ENCODE data around the gene SERPINA4. TPM values are rescaled to one million over a fixed set of nuclear protein-coding genes. Genes with fewer than 3 reads are reported as not detected.
"Not testable (repeated sequence)": the region's sequence is repeated elsewhere in the genome, so short reads cannot be mapped to it uniquely, and the experiment has no call there.

Gene SERPINA4
- polyA plus RNA-seq, 1 donor: 1.2 TPM

DNA sequence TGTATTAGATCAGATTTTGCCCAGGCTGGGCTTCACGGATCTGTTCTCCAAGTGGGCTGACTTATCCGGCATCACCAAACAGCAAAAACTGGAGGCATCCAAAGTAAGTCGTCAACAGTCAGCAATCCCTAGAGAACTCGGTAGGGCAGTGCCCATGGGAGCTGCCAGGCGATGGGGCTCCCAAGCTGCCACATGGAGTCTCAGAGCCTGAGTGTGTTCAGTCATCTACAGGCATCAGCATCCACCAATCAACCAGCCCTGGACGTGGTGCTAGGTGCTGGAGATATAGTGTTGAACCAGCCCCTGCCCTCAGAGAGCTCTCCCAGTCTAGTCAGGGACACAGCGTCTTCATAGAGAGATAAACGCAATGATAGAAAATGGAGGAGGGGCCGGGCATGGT lies 6.9 kb downstream of the SERPINA4 start:
- no peak for DNase-seq

GRCh38 chr14:94569381-94570001 lies 8.2 kb downstream of the SERPINA4 start:
- no peak for DNase-seq

DNA sequence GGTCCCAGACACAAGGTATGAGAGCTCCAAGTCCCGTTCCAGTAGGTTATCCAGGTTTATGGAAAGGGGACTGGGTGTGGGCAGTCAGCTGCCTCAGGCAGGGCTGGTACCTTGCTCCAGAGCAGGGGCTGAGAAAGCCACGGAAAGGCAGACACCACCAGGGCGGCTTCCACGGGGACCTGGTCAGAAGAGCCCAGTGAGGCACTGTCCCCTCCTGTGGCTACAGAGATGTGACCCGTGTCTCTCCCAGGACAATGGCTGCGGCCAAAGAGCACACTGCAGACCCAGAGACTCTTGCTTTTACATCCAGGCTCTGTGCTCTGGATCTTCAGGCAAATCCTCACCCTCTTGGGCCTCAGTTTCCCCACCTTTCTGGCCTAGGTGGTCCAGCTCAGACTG lies 8.8 kb downstream of the SERPINA4 start:
- DNase-seq: no peak

GRCh38 chr14:94570440-94570839 lies 9.2 kb downstream of the SERPINA4 start:
- no peak for DNase-seq

DNA sequence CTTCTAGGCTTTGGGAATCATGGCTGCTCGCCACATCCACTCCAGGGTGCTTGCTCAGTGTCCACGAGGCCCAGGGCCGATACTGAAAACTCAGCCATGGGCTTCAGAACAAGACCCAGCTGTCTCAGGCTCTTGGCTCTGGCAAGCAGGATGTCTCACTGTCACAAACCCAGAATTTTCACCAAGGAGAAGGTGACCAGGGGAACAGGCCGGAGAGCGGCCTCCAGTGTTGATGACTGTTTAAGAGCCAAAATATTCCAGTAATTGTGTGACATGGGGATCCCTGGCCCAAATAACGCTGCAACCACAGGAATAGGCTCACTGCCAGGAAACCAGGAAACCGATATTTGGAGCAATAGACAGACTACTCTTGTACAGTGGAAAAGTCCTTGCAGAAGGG lies 10.2 kb downstream of the SERPINA4 start:
- DNase-seq: no peak

- DNase-seq: no peak
Observed at GRCh38 chr14:94571950-94572349, 10.7 kb downstream of the SERPINA4 start.

- no peak for DNase-seq
Observed at GRCh38 chr14:94572637-94573303, 11.5 kb downstream of the SERPINA4 start.

DNA sequence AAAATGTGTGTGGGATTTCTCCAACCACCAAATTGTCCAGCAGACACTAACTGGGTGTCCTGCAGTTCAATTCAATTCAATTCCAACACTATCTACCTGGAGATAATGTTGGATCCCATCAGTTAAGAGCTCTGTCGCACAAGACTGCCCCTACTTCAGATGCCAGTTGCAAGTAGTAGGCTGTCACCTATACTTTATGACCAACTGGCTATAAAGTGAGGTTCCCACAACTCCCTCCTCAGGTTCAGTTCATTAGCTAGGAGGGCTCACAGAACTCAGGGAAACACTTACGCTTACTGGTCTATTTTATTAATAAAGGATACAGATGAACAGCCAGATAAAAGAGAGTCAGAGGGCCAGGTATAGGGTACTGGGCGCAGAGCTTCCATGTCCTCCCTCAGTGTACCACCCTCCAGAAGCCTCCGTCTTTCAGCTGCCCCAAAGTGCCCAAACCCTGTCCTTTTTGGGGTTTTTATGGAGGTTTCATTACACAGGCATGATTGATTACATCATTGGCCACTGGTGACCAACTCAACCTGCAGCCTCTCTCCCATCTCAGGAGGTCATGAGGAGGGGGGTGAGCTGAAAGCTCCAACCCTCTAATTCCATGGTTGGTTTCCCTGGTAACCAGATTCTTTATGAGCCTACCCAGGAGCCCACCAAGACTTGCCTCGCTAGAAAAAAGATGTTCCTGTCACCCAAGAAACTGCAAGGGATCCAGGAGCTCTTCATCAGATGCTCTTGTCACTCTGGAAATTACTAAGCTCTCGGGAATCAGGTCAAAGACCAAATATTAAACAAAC lies 12.4 kb downstream of the SERPINA4 start:
- peak; percentile 21 for DNase-seq

- DNase-seq: no peak
Observed at GRCh38 chr14:94574336-94574735, 13.1 kb downstream of the SERPINA4 start.

DNA sequence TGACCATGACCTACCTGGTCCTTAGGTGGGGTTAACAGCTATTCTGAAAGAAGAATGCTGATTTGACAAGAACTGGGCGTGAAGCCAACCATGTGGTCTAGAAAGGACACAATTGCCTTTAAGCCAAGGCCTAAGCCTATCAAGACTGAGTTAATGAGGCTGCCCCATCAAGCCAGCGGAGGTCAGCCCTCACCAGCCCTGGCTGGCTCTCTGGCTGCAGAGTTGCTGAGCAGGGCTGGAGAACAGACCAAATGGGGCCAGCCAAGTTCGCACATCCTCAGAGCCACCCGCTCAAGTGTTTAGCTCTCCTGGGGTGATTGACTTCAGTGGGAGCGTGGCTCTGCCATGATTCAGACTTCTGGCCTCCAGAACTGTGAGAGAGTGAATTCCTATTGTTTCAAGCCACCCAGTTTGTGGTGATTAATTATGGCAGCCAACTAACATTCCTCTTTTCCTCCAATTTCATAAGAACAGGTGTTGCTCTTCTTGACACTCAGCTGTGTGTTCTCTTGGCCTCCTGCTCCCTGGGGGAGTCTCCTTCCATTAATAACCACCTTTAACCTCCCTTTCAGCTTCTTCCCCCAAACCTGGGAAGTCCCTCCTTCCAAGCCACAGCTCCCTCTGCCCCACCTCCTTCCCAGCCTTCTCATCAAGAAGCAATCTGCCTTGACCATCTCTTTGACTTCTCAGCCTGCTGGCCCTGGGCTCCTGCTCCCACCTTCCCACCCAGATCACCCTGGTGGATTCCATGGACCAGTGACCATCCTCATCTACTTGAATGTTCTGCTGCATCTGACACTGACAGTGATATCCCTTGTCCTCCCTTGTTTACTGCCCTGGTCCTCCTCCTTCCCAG lies 14.7 kb downstream of the SERPINA4 start:
- no peak for DNase-seq

DNA sequence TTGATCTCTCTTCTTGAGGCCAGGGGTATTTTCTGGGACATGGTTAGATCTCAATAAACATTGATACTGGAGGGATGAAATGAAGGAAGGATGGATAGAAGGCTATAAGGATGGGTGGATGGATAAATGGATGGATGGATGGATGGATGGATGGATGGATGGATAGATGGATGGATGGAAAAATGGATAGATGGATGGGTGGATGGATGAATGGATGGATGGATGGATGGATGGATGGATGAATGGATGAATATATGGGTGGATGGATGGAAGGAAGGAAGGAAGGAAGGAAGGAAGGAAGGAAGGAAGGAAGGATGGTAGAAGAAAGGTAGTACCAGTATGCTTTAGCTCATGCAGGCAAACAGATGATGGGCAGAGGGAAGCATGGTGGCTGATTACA lies 16.2 kb downstream of the SERPINA4 start:
- not testable (repeated sequence) for DNase-seq

GRCh38 chr14:94578712-94579111 lies 17.5 kb downstream of the SERPINA4 start:
- DNase-seq: no peak

- no peak for DNase-seq
Observed at GRCh38 chr14:94581127-94581999, 20.1 kb downstream of the SERPINA4 start, which contains the start of gene SERPINA5. SERPINA5 (plus strand) TSS chr14:94581426; CDS start chr14:94587363, 5,937 bp downstream.

DNA sequence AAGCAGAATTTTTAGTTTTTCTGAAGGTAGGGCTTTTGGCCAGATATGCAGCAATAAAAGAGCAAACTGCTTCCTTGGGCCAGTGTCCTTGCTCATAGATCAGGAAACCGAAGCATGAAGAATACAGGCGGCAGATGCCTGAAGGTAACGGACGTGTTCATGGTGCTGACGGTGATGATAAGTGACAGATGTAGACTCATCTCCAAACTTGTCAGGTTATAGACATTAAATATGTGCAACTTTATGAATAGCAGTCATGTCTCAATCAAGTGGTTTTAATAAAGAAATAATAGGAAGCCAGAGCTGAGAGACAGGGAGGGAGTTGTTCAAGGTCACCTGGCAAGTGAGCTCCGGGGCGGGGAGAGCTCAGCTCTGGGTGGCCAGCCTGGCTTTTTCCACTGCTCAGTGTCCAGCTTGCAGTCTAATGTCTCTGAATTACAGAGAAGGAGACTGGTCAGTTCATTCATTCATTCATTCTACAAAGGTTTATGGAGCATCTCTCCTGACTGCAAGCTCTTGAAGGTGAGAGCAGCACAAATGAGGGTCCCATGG lies 21.0 kb downstream of the SERPINA4 start:
- no peak for DNase-seq

GRCh38 chr14:94582851-94583250 lies 21.6 kb downstream of the SERPINA4 start:
- no peak for DNase-seq

DNA sequence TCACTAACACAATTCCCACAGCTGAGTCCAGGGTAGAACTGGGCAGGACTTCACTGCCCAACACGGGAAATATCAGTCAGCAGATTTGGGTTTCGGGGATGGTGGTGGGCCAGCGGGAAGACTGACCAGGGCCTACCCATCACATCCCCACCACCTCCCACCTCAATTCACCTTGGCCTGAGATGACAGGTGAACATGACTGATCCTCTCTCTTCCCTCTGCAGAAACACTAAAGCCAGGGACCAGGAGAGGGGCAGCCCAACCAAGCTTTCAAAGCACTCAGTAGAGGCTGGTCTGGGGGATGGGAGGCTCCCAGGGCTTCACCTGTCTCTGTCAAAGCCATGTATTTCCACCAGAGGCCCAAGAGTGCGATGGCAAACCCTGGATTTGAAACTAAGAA lies 22.3 kb downstream of the SERPINA4 start:
- no peak for DNase-seq

GRCh38 chr14:94584591-94585280 lies 23.5 kb downstream of the SERPINA4 start:
- DNase-seq: no peak

DNA sequence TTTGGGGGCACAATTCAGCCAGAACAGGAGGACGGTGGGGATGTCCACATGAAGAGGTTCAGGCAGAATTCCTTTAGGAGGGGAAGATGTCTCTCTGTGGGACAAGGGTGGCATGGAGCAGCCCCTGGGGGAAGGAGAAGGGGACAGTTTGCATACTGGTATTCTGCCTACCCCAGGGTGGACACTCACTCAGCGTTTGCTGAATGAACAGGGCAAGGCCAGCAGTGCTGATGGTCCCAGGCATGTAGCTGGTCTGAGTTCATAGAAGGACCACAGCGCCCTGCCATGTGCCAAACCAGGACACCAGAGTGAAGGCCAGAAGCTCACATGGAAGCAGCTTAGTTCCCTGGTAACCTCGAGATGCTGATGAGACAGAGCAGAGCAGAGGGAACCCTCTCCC lies 25.4 kb downstream of the SERPINA4 start:
- no peak for DNase-seq

DNA sequence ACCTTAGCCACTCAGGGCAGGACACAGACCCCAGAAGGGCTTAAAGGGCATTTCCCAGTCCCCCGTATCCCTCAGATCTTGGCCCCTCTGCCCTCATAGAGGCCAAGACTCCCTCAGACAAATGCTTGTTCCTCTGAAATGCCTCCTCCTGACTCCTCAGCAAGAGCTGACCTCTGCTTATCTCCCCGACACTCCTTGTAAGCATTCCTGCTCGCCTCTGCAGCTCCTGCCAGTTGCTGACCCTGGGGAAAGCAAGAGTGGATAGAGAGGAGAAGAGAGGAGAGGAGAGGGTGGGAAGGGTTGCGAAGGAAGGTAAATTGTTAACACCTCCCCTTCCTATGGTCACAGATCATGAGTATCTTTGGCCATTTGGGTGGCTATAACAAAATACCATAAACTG lies 27.1 kb downstream of the SERPINA4 start:
- no peak for DNase-seq

DNA sequence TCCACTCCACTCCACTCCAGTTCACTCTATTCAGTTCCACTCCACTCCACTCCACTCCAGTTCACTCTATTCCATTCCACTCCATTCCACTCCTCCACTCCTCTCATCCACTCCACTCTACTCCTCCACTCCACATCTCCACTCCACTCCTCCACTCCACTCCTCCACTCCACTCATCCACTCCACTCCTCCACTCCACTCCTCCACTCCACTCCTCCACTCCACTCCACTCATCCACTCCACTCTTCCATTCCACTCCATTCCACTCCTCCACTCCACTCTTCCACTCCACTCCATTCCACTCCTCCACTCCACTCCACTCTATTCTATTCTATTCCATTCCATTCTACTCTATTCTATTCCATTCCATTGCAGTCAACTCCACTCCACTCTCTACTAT lies 29.8 kb downstream of the SERPINA4 start:
- no peak for DNase-seq
